ENCODE data around the gene C10orf71.

The C10orf71 gene

DNA sequence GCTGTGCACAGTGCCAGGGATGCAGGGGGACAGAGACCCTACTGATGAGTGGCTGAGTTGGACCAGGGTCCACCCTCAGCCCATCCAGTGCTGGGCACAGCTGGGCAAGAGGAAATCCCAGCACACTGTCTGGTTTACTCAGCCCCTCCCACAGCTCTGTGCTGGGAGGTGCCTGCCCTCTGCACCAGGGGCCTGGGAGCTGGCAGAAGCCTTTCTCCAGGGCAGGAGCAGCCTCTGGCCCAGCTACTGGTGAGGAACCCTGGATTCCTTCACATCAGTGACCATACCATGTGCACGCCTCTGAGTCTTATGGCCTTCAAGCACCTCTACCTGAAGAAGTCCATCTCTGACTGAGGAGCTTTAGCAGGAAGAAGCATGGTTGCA, 25.9 kb upstream of the C10orf71 start:
- no peak for DNase-seq

DNA sequence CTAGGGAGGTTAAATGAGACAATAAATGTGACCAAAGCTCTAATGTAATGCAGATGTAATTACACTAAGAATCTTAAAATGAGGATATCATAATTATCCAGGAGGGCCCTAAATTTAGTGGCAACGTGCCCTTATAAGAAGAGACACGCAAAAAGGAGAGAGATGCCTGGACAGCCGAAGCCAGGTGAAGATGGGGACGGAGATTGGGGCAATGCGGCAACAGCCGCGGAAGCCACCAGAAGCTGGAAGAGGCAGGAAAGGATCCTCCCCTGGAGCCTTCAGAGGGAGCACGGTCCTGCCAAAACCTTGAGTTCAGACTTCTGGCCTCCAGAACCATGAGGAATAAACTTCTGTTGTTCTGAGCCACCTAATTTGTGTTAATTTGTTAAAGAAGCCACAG, 25.3 kb upstream of the C10orf71 start:
- no peak for DNase-seq

DNA sequence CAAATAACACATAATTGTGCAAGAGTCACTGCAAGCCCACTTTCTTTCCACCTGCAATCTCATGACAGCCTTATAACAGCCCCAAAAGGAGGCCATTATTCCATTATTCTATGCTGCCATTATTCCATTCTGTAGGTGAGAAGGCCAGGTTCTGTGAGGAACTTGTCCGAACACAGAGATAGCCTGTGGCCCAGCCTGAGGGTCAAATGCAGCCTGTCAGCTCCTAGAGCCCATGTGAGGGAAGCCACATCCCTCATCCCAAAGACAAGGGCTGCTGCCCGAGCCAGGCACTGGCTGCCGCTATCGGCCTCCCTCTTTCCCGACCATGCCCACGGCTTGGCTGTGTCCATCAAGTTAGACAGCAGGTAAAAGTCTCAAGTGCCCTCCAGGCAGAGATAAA, 24.1 kb upstream of the C10orf71 start:
- DNase-seq = no peak

- DNase-seq = no peak
Measured at GRCh38 chr10:49275896-49276295, 23.1 kb upstream of the C10orf71 start.

DNA sequence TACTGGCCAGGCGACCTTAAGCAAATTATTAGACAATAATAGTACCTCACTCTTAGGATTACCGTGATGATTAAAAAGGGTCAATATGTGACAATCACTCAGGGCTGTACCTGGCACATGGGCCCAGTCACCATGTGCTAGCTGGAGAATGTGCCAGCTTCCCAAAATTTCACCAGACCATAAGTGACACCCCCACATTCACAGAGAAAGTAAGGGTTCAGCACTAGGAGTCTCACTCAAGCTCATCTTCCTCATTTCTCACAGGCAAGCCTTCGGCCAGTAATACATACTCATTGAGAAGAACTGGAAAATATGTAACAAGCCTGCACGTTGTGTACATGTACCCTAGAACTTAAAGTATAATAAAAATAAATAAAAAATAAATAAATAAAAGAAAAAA, 22.4 kb upstream of the C10orf71 start:
- DNase-seq = no peak

DNA sequence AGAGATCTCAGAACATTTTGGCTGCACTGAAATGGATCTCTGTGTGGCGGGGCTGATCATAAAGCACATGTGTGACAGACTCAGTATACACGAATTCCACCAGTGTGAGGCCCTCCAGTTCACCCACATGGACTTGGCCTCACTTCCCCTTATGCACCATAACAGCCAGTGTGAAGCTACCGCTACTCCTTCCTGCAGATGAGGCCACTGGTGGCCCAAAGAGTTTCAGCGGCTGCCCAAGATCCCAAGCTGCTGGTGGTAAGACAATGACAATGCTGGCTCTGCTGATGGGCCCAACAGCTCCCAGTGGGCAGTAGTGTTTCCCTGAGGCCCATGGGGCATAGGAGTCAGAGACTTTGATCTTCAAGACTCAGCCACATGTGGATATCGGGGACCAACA, 21.0 kb upstream of the C10orf71 start:
- no peak for DNase-seq

DNA sequence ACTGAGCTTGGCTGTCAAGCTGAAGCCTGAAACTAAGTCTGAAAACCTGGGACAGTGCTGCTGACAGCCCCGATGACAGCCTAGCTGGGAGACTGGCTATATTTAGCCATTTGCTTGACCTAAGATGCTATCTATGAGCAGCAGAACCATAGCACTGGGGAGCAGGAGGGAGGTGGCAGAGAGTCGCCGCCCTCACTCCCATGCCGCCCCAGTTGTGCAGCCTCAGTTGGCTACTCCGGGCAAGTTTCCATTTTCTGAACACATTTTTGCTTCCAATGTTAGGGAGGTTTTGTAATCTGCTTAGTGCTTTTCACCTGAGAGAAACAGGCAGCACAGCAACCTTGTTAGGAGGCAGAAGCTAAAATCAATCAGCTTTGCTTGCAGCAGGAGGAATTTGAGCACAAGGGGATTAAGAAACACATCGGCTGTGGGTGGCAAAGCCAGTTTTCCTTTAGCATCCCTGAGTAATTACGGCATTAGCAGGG, 20.4 kb upstream of the C10orf71 start:
- DNase-seq = no peak

GRCh38 chr10:49279015-49279880, 19.7 kb upstream of the C10orf71 start:
- no peak for DNase-seq

- no peak for DNase-seq
Measured at GRCh38 chr10:49280001-49280408, 19.0 kb upstream of the C10orf71 start.

GRCh38 chr10:49281461-49281860, 17.5 kb upstream of the C10orf71 start:
- DNase-seq = no peak

GRCh38 chr10:49282306-49282705, 16.7 kb upstream of the C10orf71 start:
- no peak for DNase-seq

- DNase-seq = no peak
Measured at GRCh38 chr10:49282879-49283341, 16.1 kb upstream of the C10orf71 start.

DNA sequence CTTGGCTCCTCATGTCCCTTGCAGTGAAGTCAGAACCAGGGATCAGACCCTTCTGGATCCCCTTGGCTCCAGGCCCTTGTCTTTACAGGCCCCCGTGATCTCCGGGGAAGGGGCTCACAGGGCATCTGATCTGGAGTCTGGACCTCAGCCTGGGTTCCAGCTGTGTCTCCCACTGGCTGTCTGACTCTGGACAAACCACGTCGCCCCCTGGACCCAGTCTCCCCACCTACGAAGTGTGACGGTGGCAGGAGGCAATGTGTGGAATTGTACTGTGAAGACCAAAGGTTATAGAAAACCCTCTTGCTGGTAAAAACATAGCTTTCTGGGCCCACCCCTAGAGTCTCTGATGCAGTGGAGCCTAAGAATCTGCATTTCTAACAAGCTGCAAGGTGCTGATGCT, 15.5 kb upstream of the C10orf71 start:
- DNase-seq = no peak

DNA sequence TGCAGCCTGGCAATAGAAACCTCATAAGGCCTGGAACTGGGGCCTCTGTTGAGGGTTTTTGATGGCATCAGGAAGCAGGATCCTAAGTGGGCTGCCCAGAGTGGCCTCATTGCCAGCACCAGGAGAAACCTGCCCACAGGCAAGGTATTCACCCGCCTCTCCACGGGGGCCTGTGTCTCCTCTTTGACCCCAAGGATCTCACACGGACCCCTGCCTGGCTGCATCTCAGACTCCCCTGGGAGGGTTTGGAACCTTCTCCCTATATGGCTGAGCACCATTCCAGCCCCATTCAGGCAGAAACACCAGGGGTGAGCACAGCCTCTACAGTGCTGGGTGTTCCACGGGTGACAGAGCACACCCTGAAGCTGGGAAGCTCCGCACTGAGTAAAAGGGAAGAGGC, 14.6 kb upstream of the C10orf71 start:
- DNase-seq = no peak

DNA sequence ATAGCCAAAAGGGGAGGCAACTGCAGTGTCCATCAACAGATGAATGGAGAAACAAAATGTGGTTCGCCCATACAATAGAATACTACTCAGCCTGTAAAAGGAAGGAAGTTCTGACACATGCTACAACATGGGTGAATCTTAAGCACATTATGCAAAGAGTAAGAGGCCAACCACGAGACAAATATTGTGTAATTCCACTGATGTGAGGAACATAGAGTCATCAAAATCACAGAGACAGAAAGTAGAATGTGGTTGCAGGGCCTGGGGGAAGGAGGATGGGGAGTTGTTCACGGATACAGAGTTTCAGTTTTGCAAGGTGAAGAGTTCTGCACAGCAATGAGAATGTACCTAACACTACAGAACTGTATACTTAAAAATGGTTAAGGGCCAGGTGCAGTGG, 13.7 kb upstream of the C10orf71 start:
- no peak for DNase-seq

DNA sequence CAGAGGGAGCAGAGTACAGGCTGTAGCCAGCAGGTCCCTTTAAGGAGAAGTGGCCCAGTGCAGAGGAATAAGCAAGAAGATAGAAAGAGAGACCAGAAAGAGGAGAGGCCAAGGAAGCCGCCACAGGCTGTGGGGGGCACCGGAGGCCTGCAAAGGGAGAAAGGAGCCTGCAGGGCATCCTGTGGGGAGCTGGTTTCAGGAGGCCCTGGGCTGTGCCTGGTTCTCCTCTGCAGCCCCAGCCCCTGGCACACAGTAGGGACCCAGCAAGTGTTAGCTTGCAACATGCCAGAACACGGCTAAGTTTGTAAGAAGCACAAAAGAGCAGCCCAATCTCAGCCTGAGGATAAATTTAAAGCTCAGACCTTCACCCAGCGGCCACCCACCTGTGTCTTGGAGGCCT, 12.3 kb upstream of the C10orf71 start:
- no peak for DNase-seq

GRCh38 chr10:49287689-49288340, 11.2 kb upstream of the C10orf71 start:
- no peak for DNase-seq

- DNase-seq = no peak
Measured at GRCh38 chr10:49288341-49289065, 10.5 kb upstream of the C10orf71 start.

DNA sequence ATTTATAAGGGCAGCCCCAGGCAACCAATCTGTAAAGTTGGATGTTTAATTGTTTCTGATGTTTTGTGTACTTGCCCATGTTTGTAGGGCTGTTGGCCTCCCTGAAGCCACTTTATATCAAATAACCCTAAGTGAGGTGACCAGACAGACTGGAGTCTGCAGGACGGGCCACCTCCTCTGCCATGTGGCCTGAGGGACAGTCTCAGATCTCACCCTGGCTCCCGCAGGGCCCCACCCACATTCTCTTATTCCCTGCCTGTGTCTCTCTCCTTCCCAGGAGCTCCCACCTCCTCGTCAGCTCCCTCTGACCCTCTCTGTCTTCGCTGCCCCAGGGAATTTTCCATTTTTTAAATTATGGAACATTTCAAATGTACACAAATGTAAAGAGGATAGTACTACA, 9.5 kb upstream of the C10orf71 start:
- no peak for DNase-seq

GRCh38 chr10:49290131-49290530, 8.8 kb upstream of the C10orf71 start:
- DNase-seq = no peak

DNA sequence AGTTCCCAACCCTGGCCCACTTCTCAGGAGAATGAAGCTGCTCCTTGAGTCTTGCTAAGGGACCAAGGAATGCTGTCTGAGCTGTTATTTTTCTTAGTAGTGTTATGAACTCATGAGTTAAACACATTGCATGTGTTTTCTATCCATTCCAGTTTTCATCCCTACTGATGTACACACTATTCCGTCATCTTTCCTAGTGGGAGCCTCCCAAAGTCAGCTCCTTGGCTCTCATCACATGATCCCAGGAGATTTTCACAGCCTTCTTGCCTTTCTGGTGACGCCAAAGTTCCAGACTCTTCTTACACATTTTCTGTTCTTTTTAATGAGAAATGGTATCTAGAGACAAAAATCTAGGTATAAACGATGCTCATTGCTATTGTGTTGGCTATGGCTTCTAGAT, 8.4 kb upstream of the C10orf71 start:
- no peak for DNase-seq

DNA sequence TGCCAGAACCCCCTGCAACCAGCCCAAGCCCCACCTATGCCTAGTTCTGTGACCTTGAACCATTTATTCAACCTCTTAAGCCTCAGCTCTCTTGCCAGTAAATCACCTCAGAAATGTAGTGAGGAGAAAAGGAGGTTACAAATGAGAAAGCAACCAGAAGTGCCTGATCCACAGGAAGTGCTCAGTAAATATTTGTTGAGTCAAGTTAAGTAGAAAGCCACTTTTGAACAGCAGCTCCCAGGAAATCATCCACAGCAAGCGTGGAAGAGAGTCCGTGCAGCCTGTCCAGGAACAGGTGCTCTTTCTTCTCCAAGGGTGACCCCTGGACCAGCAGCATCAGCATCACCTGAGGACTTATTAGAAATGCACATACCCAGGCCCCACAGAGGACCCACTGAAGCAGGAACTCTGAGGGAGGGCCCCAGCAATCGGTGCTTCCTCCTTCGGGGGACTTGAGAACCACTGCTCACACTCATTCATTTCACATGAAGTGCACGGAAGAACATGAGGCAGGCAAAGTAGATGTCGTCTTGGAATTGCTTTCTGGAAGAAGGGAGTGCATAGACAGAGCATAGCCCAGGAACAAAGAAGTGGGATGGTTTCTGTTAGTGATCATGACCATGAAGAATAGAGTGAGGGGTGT, 6.3 kb upstream of the C10orf71 start:
- DNase-seq = no peak

DNA sequence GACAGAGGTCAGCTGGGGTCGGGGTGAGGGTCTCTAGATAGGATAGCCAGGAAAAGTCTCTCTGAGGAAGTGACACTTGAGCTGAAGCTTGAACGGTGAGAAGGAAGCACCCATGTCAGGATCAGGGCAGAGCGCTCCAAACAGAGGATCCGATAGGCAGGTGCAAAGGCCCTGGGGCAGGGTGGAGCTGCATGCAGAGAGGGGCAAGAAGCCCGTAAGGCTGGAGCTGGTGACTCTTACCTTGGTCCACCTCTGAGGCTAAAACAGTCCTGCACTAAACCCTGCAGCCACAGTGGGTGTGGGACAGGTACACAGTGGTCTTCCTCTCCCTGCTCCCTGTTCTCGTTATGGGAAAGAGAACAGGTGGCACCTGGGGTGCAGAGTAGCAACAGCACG, 5.8 kb upstream of the C10orf71 start:
- no peak for DNase-seq

Measured in NCI-H774 (cell line).